PC-3 (cell line): Measurements from ENCODE around the gene ALDH2. TPM values are rescaled to one million over a fixed set of nuclear protein-coding genes. Genes with fewer than 3 reads are reported as not detected.

Source experiments
- ATAC-seq: fragments of 200-7000 bp; cut with Tn5 transposase; 2 replicates; pipeline ENCODE4 v1.9.1; 2020; ENCODE audit warnings: mild to moderate bottlenecking, moderate library complexity
- BruUV-seq: library from RNA; stranded (reverse); fragments of 400-500 nt; replicated peaks from 2 replicates; lab custom pipeline; 2021; lab: Mats Ljungman, UMichigan
- CTCF ChIA-PET: fragments of 300-600 bp; sonication (Branson Sonifier 250); formaldehyde crosslinking; loops from one replicate; lab custom pipeline; 2022; ENCODE audit warnings: antibody characterized with exemption; lab: Charles Lee
- POLR2A ChIA-PET: fragments of 300-600 bp; sonication (Branson Sonifier 250); formaldehyde crosslinking; loops from one replicate; lab custom pipeline; 2022; ENCODE audit warnings: antibody characterized with exemption; ENCODE audit not compliant: unreplicated experiment; lab: Charles Lee
- DNase-seq: peaks from one replicate; pipeline ENCODE4 v3.0.0-alpha.2; 2015
- H2AFZ ChIP-seq: fragments of 300-600 bp; sonication (generic); 2 replicates; pipeline ENCODE4 v1.6.0; 2016; ENCODE audit warnings: antibody characterized with exemption, low read length
- H3F3A ChIP-seq: fragments of 300-600 bp; sonication (generic); one replicate; pipeline ENCODE4 v1.6.0; 2017; ENCODE audit warnings: antibody characterized with exemption, low read length, control low read depth, mild to moderate bottlenecking; ENCODE audit not compliant: unreplicated experiment
- H3K27ac ChIP-seq: fragments of 300-600 bp; sonication (generic); 2 replicates; pipeline ENCODE4 v1.5.1; 2016; ENCODE audit warnings: mild to moderate bottlenecking, low read length
- H3K27me3 ChIP-seq: fragments of 300-600 bp; sonication (generic); 2 replicates; pipeline ENCODE4 v1.6.1; 2016; ENCODE audit warnings: low read length, mixed read lengths
- H3K36me3 ChIP-seq: fragments of 300-600 bp; sonication (generic); 2 replicates; pipeline ENCODE4 v1.6.1; 2016; ENCODE audit warnings: low read depth, mixed run types, low read length, mixed read lengths
- H3K4me1 ChIP-seq: fragments of 300-600 bp; sonication (generic); 2 replicates; pipeline ENCODE4 v1.5.1; 2016; ENCODE audit warnings: low read length; ENCODE audit not compliant: insufficient read depth
- H3K4me2 ChIP-seq: fragments of 300-600 bp; sonication (generic); 2 replicates; pipeline ENCODE4 v1.6.0; 2016; ENCODE audit warnings: low read length
- H3K4me3 ChIP-seq: fragments of 300-600 bp; sonication (generic); 2 replicates; pipeline ENCODE4 v1.5.1; 2016; ENCODE audit warnings: mild to moderate bottlenecking, low read length, mixed read lengths
- H3K79me2 ChIP-seq: fragments of 300-600 bp; sonication (generic); 2 replicates; pipeline ENCODE4 v1.6.1; 2017; ENCODE audit warnings: low read length, mixed read lengths
- H3K9ac ChIP-seq: fragments of 300-600 bp; sonication (generic); 2 replicates; pipeline ENCODE4 v1.6.0; 2016; ENCODE audit warnings: mild to moderate bottlenecking, low read length
- H3K9me2 ChIP-seq: fragments of 300-600 bp; sonication (generic); replicated peaks from 2 replicates; pipeline ENCODE4 v1.6.1; 2016; ENCODE audit warnings: mixed run types, low read length, mixed read lengths
- H3K9me3 ChIP-seq: fragments of 300-600 bp; sonication (generic); 2 replicates; pipeline ENCODE4 v1.6.1; 2016; ENCODE audit warnings: low read length, mixed read lengths
- H4K20me1 ChIP-seq: fragments of 300-600 bp; sonication (generic); 2 replicates; pipeline ENCODE4 v1.6.1; 2016; ENCODE audit warnings: low read length, mixed read lengths
- EZH2 ChIP-seq: fragments of 300-600 bp; sonication (generic); IDR thresholded peaks from one replicate; pipeline ENCODE4 v1.6.1; 2017; ENCODE audit warnings: antibody characterized with exemption, mild to moderate bottlenecking, low read length; ENCODE audit not compliant: unreplicated experiment
- EZH2phosphoT487 ChIP-seq: fragments of 300-600 bp; sonication (generic); IDR thresholded peaks from 2 replicates; pipeline ENCODE4 v1.6.1; 2018; ENCODE audit warnings: mild to moderate bottlenecking, antibody characterized with exemption, low read length, borderline replicate concordance
- intact Hi-C: fragments of 100-400 bp; cut with micrococcal nuclease; formaldehyde crosslinking; loops from 2 replicates; pipeline ENCODE4 v1.9.0; 2023
- microRNA-seq: library from miRNA; unstranded; fragments of <30 nt; microRNA quantifications from one replicate; pipeline ENCODE4 v1.1.0, GENCODE V29; 2020; ENCODE audit not compliant: unreplicated experiment
- total RNA-seq: library from RNA; depleted of rRNA; stranded (reverse); fragments of >200 nt; gene quantifications from 2 replicates; pipeline ENCODE4 v1.2.3, GENCODE V29; 2014; rRNA removed
- TF ChIP-seq, protein P1 (sequence below): fragments of 300-600 bp; sonication (generic); conservative IDR thresholded peaks from 2 replicates; pipeline ENCODE4 v1.5.1; 2017; ENCODE audit warnings: antibody characterized with exemption, low read depth, mild to moderate bottlenecking, low read length

The ALDH2 gene
- total RNA-seq, 1 experiment from 2014 or later = 2.0 TPM

DNA sequence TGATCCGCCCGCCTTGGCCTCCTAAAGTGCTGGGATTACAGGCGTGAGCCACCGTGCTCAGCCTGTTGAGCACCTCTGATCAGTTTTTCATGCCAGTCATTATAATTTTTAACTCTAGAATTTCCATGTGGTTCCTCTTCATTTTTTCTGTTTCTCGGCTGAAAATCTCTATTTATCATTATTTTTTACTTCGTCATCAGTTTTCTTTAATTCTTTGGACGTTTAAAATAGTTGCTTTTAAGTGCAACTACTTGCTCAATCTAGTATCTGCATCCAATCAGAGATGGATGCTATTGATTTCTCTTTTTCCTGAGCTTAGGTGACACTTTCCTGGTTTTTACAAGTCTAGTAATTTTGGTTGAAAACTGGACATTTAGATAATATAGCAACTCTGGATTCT is 92.0 kb downstream of the ALDH2 start:
- Histone ChIP-seq H3K9me2 (no peaks in the 10 kb centered on the region), H3K27ac (no peak overlapping the region), H3K4me3 (no peak overlapping the region), H4K20me1 (peaks cover 13% of the 10 kb centered on the region; the same call in 1 of the 2 replicates), H3K4me2 (no peak overlapping the region), H3K27me3 (no peaks in the 10 kb centered on the region), H2AFZ (no peak overlapping the region), H3K4me1 (no peaks in the 10 kb centered on the region), H3K9me3 (no peaks in the 10 kb centered on the region), H3K79me2 (peaks cover 96% of the 10 kb centered on the region), H3K9ac (no peak overlapping the region), H3F3A (no peaks in the 10 kb centered on the region), H3K36me3 (no peaks in the 10 kb centered on the region)
- no peak for ATAC-seq
- ChIA-PET POLR2A (no interaction called here), CTCF (no interaction called here)
- BruUV-seq = no TSS peak
- intact Hi-C loops = no loop called here
- DNase-seq = no peak
- TF ChIP-seq EZH2 = no peak
- TF ChIP-seq EZH2phosphoT487 = no peak

DNA sequence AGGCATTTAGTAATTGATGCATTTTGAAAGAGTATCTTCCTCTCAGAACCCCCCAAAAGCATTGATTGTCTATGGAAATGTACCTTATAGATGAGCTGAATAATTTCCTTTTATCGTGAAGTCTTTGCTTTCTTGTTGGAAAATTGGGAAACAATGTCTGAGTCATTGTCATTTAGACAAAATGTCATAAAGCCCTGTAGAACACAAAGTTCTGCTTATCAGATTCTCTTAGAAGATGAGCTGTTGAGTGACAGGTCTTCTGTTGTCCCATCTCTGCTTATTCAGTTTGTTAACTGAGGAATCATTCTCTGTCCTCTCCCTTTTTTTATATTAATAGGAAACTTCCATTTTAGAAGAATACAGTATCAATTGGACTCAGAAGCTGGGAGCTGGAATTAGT is 98.2 kb downstream of the ALDH2 start:
- POLR2A ChIA-PET = interaction anchor here (0.6 to 0.7 kb wide), 2 partner anchors 12 to 15 kb away, joined by 3 read pairs; no protein-coding TSS in a partner anchor
- Histone ChIP-seq H2AFZ (no peak overlapping the region), H3F3A (no peaks in the 10 kb centered on the region), H4K20me1 (0 out of 2 replicates have a peak, but pooled peaks cover 7% of the 10 kb centered on the region), H3K4me3 (no peak overlapping the region), H3K27ac (no peak overlapping the region), H3K9me2 (no peaks in the 10 kb centered on the region), H3K79me2 (peaks cover 52% of the 10 kb centered on the region), H3K27me3 (no peaks in the 10 kb centered on the region), H3K9me3 (no peaks in the 10 kb centered on the region), H3K36me3 (peaks cover 37% of the 10 kb centered on the region), H3K4me1 (no peaks in the 10 kb centered on the region), H3K4me2 (no peak overlapping the region), H3K9ac (no peak overlapping the region)
- intact Hi-C loops = no loop called here
- no TSS peak for BruUV-seq
- ATAC-seq (no peak), DNase-seq (no peak)
- CTCF ChIA-PET = no interaction called here
- TF ChIP-seq EZH2phosphoT487 (no peak), EZH2 (no peak)
- TF ChIP-seq, protein P1, sequence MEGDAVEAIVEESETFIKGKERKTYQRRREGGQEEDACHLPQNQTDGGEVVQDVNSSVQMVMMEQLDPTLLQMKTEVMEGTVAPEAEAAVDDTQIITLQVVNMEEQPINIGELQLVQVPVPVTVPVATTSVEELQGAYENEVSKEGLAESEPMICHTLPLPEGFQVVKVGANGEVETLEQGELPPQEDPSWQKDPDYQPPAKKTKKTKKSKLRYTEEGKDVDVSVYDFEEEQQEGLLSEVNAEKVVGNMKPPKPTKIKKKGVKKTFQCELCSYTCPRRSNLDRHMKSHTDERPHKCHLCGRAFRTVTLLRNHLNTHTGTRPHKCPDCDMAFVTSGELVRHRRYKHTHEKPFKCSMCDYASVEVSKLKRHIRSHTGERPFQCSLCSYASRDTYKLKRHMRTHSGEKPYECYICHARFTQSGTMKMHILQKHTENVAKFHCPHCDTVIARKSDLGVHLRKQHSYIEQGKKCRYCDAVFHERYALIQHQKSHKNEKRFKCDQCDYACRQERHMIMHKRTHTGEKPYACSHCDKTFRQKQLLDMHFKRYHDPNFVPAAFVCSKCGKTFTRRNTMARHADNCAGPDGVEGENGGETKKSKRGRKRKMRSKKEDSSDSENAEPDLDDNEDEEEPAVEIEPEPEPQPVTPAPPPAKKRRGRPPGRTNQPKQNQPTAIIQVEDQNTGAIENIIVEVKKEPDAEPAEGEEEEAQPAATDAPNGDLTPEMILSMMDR = no peak

Small RNAs within 50 kb of the gene (microRNA-seq; reads per million reads assigned to microRNA genes)
- gene MIR6761 = not detected

Other genes with a start within 250 kb of the ALDH2 start
- gene ATXN2, start 167.6 kb upstream of the ALDH2 start, total RNA-seq = 17.2 and 24.3 TPM in 2 replicates
- 18.0 and 24.7 TPM in 2 replicates for gene BRAP, start 81.0 kb upstream of the ALDH2 start, total RNA-seq
- 21.8 and 27.4 TPM in 2 replicates for gene ACAD10, start 80.9 kb upstream of the ALDH2 start, total RNA-seq
- gene MAPKAPK5, start 75.3 kb downstream of the ALDH2 start, total RNA-seq = 65.0 and 78.2 TPM in 2 replicates
- gene TMEM116, start 246.2 kb downstream of the ALDH2 start, total RNA-seq = 4.4 and 5.6 TPM in 2 replicates
- 90.2 and 97.2 TPM in 2 replicates for gene ERP29, start 246.5 kb downstream of the ALDH2 start, total RNA-seq